GM19452 (cell line): ENCODE measurements around the gene SPIN2B.

Experiments
- ATAC-seq: cut with Tn5 transposase; IDR thresholded peaks from one replicate; pipeline ENCODE4 v1.9.1; 2021; ENCODE audit not compliant: unreplicated experiment

Gene SPIN2B

DNA sequence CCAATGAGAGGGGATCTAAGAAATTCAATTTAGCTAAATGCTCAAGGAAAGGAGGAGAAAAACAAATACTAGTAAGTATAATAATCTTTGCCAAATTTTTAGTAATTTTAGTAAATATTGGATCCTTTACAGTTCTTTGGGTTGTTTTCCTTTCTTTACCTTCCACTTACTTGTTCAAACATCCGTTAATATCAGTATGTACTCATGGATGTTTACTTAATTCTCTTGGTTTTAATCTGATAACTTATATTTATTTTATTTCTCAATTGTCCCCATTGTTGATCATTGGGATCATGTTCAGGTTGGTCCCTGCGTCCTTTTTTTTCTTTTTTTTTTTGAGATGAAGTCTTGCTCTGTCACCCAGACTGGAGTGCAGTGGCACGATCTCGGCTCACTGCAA lies 46.9 kb downstream of the SPIN2B start:
- ATAC-seq: no peak

DNA sequence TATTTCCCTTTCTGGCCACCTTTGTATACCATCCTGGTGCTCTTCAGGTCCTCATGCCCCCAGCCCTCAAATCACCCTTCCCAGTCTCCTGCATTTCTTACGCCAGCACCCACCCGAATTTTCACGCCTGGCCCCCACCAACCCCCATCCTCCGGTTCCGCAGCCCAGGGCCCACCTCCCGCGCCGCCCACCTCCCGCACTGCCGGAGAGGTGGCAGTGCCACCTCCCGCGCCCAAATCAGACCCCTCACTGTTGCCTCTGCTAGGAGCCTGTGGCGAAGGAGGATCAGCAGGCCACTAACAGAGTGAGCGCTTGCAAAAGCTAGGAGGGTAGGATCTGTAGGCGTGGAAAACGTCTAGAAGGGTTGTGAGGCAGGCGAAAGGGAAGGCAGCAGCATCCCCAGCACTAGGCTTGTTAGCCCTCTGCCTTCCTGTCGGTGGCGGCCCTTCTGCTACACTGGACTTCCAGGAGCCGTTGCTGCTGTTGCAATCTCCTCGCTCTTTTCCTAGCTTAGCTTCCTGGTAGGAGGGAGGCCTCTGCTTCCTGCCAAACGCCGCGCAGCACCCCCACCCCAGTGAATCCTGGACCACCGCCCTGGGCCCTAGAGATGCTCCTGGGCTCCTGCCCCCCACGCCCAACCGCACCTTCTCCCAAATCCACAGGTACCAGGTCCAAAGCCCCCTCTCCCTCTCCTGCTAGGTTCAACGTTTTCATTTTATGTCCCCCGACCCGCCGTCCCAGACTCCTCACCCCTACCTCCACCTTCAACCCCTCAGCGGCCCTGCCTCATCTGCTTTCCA lies 51.0 kb downstream of the SPIN2B start:
- no peak for ATAC-seq
